Adrenal gland (tissue), 5 donors: Measurements from ENCODE around the gene SCARF2.

ENCODE experiments used
- CTCF ChIP-seq, 6 experiments: fragments of 450-650 bp in 4 of 6; fragments of 200-600 bp in 2 of 6; sonication (generic) in 1 of 6; IDR thresholded peaks; 1 replicate in 5 of 6; 2 replicates in 1 of 6; pipeline versions ENCODE4 v1.5.1 to v1.8.0; 2016 to 2021; ENCODE audit warnings: antibody characterized with exemption in 6 of 6, mild to moderate bottlenecking in 2 of 6, moderate library complexity in 1 of 6
- POLR2A ChIP-seq, 2 donors: fragments of 450-650 bp; IDR thresholded peaks; one replicate each; pipeline ENCODE4 v1.6.1; 2017; ENCODE audit warnings: antibody characterized with exemption in 2 of 2, mild to moderate bottlenecking in 2 of 2, moderate library complexity in 1 of 2
- donor health status: DM: no; HTN: no; CAD: no.

- no peak for TF ChIP-seq CTCF (IDR thresholded peaks at IDR 0.05)
- no peak for TF ChIP-seq POLR2A (IDR thresholded peaks at IDR 0.05)
These were observed 5.1 kb upstream of the SCARF2 start for GRCh38 chr22:20442485-20443284.
